H7 (cell line): ENCODE measurements around the gene DHRS7B. TPM values are rescaled to one million over a fixed set of nuclear protein-coding genes. Genes with fewer than 3 reads are reported as not detected.
"Not testable (repeated sequence)": the region's sequence is repeated elsewhere in the genome, so short reads cannot be mapped to it uniquely, and the experiment has no call there.

ENCODE experiments used
- DNase-seq: peaks from one replicate; pipeline ENCODE4 v3.0.0; 2012
- H3K27me3 ChIP-seq: 2 replicates; pipeline ENCODE4 v1.6.0; 2011; ENCODE audit warnings: mild to moderate bottlenecking, low read length; ENCODE audit not compliant: control insufficient read depth, insufficient read depth
- H3K36me3 ChIP-seq: replicated peaks from 2 replicates; pipeline ENCODE4 v1.5.1; 2011; ENCODE audit warnings: low read length; ENCODE audit not compliant: control insufficient read depth, insufficient read depth
- H3K4me3 ChIP-seq: 2 replicates; pipeline ENCODE4 v1.5.1; 2011; ENCODE audit warnings: low read depth, mild to moderate bottlenecking, control low read depth, low read length, moderate library complexity; ENCODE audit not compliant: insufficient read depth
- total RNA-seq: library from RNA; depleted of rRNA; stranded (reverse); fragments of >200 nt; shearing (Covaris generic); gene quantifications from 2 replicates; pipeline ENCODE4 v1.2.3, GENCODE V29; 2014

DHRS7B gene
- total RNA-seq, 1 experiment from 2014 or later: 54.6 TPM

DNA sequence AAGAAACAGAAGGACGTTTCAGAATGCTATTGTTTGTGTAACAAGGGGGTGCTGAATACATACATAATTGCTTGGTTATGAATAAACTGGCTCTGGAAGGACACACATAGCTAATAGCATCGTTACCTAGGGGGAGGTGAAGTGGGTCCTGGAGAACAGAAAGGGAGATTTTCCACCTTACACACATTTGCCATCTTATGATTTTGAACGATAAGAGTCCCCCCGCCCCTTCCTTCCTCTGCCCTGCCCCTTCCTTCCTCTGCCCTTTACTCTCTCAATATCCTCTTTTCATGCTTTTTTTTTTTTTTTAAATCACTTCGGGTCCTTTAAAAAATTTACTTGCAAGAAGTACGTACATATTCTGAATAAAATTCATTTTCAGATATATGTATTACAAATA is 902 bp upstream of the DHRS7B start:
- no peak for DNase-seq
- H3K36me3 ChIP-seq: no peaks in the 10 kb centered on the region
- H3K27me3 ChIP-seq: no peaks in the 10 kb centered on the region
- H3K4me3 ChIP-seq: no peak overlapping the region

DNA sequence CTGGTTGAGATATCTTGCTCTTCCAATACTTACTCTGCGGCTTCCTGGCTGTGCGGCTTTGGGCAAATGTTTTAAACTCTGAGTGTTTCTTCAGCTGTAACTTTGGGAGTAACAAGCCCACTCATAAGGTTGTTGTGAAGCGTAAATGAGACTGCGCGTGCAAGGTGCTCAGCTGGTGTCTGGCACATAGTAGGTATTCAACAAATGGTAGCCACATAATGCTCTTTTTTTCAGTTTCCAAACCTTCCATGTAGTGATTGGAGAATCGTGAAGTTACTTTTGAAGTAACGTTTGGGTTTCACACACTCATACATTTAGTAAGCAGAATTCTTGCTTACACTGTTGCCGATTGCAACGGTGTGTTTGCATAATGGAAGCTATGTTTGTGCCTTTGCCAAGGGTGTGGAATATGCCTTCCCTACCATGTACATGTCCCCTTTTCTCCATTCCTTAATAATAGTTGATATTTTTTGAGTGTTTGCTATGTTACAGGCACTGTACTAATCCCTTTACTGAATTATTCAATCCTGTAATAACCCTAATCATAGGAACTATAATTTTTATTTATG is 829 bp downstream of the DHRS7B start:
- H3K4me3 ChIP-seq: peak overlapping the region; percentile 82
- DNase-seq: no peak
- H3K36me3 ChIP-seq: no peaks in the 10 kb centered on the region
- no peaks in the 10 kb centered on the region for H3K27me3 ChIP-seq

DNA sequence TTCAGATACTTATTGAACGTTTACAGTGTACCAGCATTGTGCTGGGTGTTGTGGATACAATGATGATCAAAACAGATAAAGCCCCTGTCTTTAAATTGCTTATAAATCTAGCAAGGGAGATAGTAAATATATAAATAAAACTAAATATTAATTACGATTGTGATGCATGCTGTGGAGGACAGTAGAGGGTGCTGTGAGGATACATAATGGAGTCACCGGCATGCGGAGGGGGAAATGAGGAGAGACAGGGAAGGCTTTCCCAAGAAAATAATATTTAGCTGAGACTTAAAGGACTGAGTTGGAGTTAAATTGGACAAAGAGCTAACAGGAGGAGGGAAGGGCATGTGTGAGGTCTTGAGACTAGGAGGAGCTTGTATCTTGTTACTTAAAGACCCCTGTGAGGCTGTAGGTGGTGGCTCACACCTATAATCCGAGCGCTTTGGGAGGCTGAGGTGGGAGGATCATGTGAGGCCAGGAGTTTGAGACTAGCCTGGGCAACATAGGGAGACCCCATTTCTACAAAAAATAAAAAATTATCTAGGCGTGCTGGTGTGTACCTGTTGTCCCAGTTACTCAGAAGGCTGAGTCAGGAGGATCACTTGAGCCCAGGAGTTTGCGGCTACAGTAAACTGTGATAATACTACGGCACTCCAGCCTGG is 2.4 kb downstream of the DHRS7B start:
- Histone ChIP-seq H3K4me3 (no peak overlapping the region), H3K27me3 (no peaks in the 10 kb centered on the region), H3K36me3 (no peaks in the 10 kb centered on the region)
- peak; percentile 48 for DNase-seq

DNA sequence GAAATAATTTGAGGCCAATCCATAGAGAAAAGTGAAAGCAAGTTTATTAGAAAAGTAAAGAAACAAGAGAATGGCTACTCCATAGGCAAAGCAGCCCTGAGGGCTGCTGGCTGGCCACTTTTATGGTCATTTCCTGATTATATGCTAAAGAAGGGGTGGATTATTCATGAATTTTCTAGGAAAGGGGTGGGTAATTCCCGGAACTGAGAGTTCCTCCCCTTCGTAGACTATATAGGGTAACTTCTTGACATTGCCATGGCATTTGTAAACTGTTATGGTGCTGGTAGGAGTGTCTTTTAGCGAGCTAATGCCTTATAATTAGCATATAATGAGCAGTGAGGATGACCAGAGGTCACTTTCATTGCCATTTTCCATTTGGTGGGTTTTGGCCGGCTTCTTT is 4.4 kb downstream of the DHRS7B start:
- DNase-seq: no peak
- Histone ChIP-seq H3K27me3 (no peaks in the 10 kb centered on the region), H3K4me3 (no peak overlapping the region), H3K36me3 (no peaks in the 10 kb centered on the region)

DNA sequence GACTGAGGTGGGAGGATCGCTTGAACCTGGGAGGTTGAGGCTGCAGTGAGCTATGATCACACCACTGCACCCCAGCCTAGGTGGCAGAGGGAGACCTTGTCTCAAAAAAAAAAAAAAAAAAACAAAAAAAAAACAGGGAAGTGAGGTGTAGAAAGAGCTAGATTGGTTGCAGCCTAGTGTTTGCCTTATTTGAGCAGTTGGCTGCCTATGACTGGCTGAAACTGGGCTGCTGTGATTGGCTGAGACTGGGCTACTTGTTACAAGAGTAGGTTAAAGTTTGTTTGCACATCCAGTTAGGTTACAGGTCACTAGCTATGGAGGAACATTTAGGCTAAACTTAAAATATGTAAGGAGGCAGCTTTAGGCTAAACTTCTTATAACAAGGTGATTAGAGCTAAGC is 5.7 kb downstream of the DHRS7B start:
- Histone ChIP-seq H3K4me3 (no peak overlapping the region), H3K36me3 (no peaks in the 10 kb centered on the region), H3K27me3 (no peaks in the 10 kb centered on the region)
- DNase-seq: no peak

DNA sequence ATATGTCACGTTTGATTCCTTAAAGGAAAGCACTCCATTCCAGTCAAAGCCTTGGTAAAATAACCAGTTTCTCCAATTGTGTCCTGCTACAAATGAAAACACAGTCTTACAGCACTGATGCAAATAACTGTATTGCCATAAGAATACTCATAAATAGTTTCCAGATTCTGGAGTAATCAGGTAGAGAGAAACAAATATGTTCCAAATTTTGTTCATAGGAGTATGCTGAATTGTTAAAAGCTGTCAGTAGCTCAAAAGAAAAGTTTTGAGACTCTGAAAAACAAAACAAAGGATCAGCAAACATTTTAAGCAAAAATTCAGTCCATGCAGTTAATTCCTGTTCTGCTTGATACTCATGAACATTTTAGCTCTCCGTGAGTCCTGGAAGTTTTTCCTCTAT is 7.8 kb downstream of the DHRS7B start:
- DNase-seq: no peak
- H3K36me3 ChIP-seq: no peaks in the 10 kb centered on the region
- no peaks in the 10 kb centered on the region for H3K27me3 ChIP-seq
- no peak overlapping the region for H3K4me3 ChIP-seq

DNA sequence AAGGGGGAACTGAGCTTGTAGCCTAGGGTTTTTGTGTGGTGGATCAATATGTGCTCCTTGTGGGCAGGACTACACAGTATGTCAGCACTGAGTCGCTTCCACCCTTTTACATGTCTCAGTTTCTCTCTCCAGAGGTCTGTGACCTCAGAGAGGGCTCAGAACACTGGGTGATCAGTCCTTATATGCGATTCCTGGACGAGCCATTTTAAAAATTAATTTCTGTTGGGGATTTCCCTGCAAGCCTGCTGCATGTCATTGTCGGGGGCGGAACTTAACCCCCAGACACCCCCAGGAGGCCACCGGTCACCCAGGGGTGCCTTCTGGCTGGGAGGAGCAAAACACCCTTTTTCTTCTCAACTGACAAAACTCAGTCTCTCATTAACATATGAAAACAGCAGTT is 14.1 kb downstream of the DHRS7B start:
- H3K36me3 ChIP-seq: peaks cover 2% of the 10 kb centered on the region; the same call in 1 of the 2 replicates

DNA sequence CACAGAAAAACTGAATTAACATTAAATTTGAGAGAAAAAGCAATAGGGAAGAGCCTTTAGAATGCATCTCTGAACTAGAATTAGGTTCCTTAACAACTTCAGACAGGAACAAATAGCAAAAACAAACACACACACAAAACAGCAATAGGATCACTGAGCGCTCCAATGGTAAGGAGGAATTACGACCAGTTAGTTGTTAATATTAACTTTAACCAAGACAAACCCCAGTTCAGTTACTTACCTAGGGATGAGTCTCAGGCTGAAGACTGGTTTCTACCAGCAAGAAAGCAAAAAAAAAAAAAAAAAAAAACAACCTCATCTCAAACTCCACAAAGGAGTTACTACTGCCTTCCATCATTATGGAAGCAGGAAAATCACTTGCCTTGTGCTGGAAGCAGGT is 14.6 kb downstream of the DHRS7B start:
- Histone ChIP-seq H3K36me3 (peaks cover 2% of the 10 kb centered on the region; the same call in 1 of the 2 replicates), H3K27me3 (no peaks in the 10 kb centered on the region), H3K4me3 (no peak overlapping the region)
- DNase-seq: no peak

More for the DNA sequence above, 14.1 kb downstream of the DHRS7B start:
- Histone ChIP-seq H3K4me3 (no peak overlapping the region), H3K27me3 (no peaks in the 10 kb centered on the region)
- DNase-seq: no peak

DNA sequence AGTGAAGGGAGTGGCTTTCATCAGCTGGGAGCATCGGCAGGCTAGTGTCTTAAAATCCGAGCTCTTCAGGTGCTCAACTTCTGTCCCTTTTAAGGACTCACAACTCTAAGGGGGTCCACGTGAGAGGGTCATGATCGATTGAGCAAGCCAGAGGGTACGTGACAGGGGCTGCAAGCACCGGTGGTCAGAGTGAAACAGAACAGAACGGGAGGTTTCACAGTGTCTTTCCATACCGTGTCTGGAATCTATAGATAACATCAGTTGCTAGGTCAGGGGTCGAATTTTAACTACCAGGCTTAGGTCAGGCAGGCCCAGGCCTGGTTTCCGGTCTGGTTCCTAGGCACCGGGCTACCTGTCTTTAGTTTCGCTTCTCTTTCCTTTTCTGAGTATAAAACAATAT is 15.3 kb downstream of the DHRS7B start:
- H3K27me3 ChIP-seq, H3K36me3 ChIP-seq, H3K4me3 ChIP-seq, DNase-seq: not testable (repeated sequence)

DNA sequence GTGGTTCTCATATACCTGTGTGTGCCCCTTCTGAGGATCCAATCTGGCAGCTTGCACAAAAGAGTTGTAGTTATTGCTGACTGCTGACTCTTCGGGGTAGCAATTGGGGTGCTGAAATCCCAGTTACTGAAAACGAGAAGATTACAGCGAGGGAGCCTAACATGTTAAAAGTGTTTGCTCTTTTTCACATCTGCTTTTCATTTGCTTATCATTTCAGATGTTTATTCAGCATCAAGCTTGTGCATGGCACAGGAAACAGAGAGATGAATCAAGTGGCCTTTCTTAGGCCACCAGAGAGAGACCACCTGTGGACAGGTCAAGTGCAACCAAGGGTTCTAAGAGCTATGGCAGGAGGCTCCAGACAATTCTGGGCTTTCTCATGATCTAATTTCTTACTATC is 16.9 kb downstream of the DHRS7B start:
- Histone ChIP-seq H3K4me3 (no peak overlapping the region), H3K27me3 (no peaks in the 10 kb centered on the region), H3K36me3 (peaks cover 3% of the 10 kb centered on the region; the same call in 1 of the 2 replicates)
- no peak for DNase-seq

DNA sequence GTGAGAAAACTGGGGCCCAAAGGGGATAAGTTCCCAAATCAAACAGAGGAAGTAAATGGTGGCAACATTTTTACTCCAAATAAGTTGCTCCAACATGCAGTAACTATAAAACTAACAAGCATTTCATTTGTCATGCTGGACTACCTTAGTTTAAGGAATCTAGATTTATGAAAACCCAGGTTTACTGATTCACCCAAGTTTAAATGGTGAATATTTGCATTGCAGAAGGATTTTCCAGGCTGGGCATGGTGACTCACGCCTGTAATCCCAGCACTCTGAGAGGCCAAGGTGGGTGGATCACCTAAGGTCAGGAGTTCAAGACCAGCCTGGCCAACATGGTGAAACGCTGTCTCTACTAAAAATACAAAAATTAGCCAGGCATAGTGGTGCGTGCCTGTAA is 17.5 kb downstream of the DHRS7B start:
- not testable (repeated sequence) for H3K27me3 ChIP-seq, H3K4me3 ChIP-seq, H3K36me3 ChIP-seq, DNase-seq

DNA sequence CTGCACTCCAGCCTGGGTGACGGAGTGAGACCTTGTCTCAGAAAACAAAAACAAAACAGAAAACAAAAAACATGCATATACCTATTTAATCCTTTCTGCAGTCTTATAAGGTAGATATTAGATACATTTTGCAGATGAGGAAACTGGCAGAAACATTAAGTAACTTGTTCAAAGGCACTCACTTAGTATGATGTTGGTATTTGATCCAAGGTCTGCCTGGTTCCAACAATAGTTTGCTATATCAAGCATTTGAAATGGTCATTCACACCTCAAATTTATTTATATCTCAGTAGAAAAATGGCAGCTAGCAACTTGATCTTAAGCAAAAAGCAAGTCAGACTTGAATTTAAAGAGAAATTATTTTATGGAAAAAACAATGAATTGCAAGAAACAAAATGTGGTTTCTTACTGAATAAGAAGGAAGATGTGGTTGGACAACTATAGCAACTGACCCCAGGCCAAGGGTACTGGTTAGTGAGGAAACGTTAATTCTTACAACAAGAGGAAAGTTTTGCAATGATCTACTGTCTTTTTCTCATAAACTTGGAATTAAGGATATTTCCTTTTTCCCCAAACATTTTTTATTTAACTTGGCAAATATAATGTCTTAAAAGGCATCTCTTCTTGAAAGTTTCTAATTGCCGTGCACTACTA is 19.7 kb downstream of the DHRS7B start:
- no peaks in the 10 kb centered on the region for H3K27me3 ChIP-seq
- no peak overlapping the region for H3K4me3 ChIP-seq
- H3K36me3 ChIP-seq: peaks cover 3% of the 10 kb centered on the region; the same call in 1 of the 2 replicates
- DNase-seq: no peak

DNA sequence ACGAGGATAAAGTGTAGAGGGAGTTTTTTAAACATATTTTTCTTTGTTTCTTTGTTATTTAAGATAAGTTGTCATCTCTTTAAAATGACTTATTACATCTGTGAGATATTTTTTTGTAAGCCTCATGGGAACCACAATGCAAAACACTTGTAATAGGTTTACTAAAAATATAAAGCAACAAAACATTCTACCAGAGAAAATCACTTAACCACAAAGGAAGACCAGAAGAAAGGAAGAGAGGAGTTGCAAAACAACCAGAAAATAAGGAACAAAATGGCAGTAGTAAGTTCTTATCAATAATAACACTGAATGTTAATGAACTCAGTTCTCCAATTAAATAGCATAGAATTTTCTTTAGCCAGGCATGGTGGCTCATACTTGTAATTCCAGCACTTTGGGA is 22.9 kb downstream of the DHRS7B start:
- Histone ChIP-seq H3K27me3 (no peaks in the 10 kb centered on the region), H3K36me3 (peaks cover 1% of the 10 kb centered on the region; the same call in 1 of the 2 replicates), H3K4me3 (no peak overlapping the region)
- no peak for DNase-seq

DNA sequence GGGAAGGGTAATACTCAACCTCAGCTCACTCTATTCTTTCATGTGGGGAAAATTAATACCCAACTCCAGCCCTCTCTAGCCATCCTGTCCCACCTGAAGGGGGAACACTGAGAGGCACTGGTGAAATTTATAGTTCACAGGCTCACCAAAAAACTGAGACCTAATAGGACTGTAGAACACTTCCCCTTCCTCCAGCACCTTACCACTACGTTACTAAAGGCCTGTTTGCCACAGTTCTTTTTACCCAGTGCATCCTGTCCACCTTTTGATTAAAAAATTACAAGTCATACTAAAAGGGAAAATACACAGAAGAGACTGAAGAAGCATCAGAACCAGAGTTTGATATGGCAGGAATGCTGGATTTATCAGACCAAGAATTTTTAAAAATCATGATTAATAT is 26.0 kb downstream of the DHRS7B start:
- Histone ChIP-seq H3K36me3 (no peaks in the 10 kb centered on the region; the same call in 1 of the 2 replicates), H3K27me3 (no peaks in the 10 kb centered on the region), H3K4me3 (no peak overlapping the region)
- DNase-seq: no peak
